Mesendoderm (in vitro differentiated cells): ENCODE measurements around the gene PTGDS.

Experiments
- DNase-seq: peaks from one replicate; pipeline ENCODE4 v3.0.0; 2013
- H2AK5ac ChIP-seq: 2 replicates; pipeline ENCODE4 v1.6.1; 2013; ENCODE audit warnings: low read length, inconsistent platforms
- H2BK120ac ChIP-seq: 2 replicates; pipeline ENCODE4 v1.6.1; 2013; ENCODE audit warnings: low read depth, mild to moderate bottlenecking, low read length, moderate library complexity, mixed read lengths
- H2BK15ac ChIP-seq: replicated peaks from 2 replicates; pipeline ENCODE4 v1.6.1; 2013; ENCODE audit warnings: low read depth, mild to moderate bottlenecking, moderate library complexity
- H2BK5ac ChIP-seq: 2 replicates; pipeline ENCODE4 v1.6.1; 2013; ENCODE audit warnings: low read length, inconsistent platforms
- H3K18ac ChIP-seq: 2 replicates; pipeline ENCODE4 v1.6.1; 2013; ENCODE audit warnings: mild to moderate bottlenecking, low read length, mixed read lengths
- H3K23ac ChIP-seq: one replicate; pipeline ENCODE4 v1.6.1; 2013; ENCODE audit warnings: low read length
- H3K27ac ChIP-seq: 2 replicates; pipeline ENCODE4 v1.5.1; 2013; ENCODE audit warnings: low read depth, mild to moderate bottlenecking, inconsistent platforms, low read length, moderate library complexity
- H3K27me3 ChIP-seq: 2 replicates; pipeline ENCODE4 v1.6.1; 2013; ENCODE audit warnings: low read length, control low read depth, mild to moderate bottlenecking, inconsistent platforms; ENCODE audit not compliant: insufficient read depth, poor library complexity
- H3K36me3 ChIP-seq: 2 replicates; pipeline ENCODE4 v1.6.1; 2013; ENCODE audit warnings: low read length, inconsistent platforms; ENCODE audit not compliant: control insufficient read depth, insufficient read depth
- H3K4ac ChIP-seq: one replicate; pipeline ENCODE4 v1.6.1; 2013; ENCODE audit warnings: low read depth, mild to moderate bottlenecking, low read length, moderate library complexity
- H3K4me1 ChIP-seq: 2 replicates; pipeline ENCODE4 v1.6.1; 2013; ENCODE audit warnings: low read depth, low read length, inconsistent platforms; ENCODE audit not compliant: control insufficient read depth
- H3K4me2 ChIP-seq: 2 replicates; pipeline ENCODE4 v1.6.1; 2013; ENCODE audit warnings: low read length
- H3K4me3 ChIP-seq: 2 replicates; pipeline ENCODE4 v1.5.1; 2013; ENCODE audit warnings: mild to moderate bottlenecking, low read length
- H3K56ac ChIP-seq: one replicate; pipeline ENCODE4 v1.6.1; 2013; ENCODE audit warnings: low read length
- H3K79me1 ChIP-seq: 2 replicates; pipeline ENCODE4 v1.6.1; 2013; ENCODE audit warnings: low read length, inconsistent platforms
- H3K79me2 ChIP-seq: 2 replicates; pipeline ENCODE4 v1.6.1; 2013; ENCODE audit warnings: mild to moderate bottlenecking, low read length; ENCODE audit not compliant: control insufficient read depth, insufficient read depth
- H3K9ac ChIP-seq: 2 replicates; pipeline ENCODE4 v1.6.1; 2013; ENCODE audit warnings: low read length, inconsistent platforms
- H4K5ac ChIP-seq: one replicate; pipeline ENCODE4 v1.6.1; 2013; ENCODE audit warnings: low read length
- H4K8ac ChIP-seq: one replicate; pipeline ENCODE4 v1.6.1; 2013; ENCODE audit warnings: low read depth, mild to moderate bottlenecking, control low read depth, low read length, moderate library complexity
- WGBS: extraction: QIAGEN DNeasy Blood & Tissue Kit; methylation state at CpG from one replicate; pipeline ENCODE4 v1.1.7; 2013; ENCODE audit warnings: low lambda C conversion rate, missing lambda C conversion rate; ENCODE audit not compliant: insufficient coverage; ENCODE audit errors: extremely low coverage; 5-methylcytosine and 5-hydroxymethylcytosine counted together

The PTGDS gene

DNA sequence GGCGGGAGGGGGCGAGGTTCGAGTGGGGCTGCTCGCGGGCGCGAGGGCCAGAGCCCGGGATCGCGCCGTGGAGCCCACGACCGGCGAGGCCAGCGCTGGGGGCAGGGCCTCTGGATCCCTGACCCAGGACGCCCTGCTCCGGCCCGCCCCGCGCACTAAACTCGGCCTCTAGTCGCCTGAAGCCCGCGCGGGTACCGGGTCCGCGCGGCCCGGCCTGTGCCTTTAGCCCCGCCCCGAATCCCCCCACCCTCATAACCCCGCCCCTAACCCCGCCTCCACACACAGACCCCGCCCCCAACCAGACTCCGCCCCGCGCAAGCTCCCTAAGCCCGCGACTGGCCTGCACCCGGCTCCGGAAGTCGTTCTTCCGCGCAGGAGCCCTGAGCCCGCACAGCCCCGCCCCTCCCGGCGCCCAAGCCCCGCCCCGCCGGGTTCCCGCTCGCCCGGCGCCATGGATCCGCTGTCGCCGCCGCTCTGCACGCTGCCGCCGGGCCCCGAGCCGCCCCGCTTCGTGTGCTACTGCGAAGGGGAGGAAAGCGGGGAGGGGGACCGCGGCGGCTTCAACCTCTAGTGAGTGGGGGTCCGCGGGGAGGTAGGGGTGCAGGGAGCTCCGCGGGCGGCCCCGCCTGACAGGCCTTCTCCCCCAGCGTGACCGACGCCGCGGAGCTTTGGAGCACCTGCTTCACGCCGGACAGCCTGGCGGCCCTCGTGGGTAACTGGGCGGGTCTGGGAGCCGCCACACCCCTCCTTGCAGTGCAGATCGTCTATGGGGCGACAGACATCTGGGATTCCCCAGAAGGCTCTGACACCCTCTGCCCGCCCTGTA is 14.9 kb downstream of the PTGDS start, which contains the start of gene PAXX:
TSS of gene PAXX (plus strand) at position 430 of the 826 bp plus-strand sequence. CDS start at position 452, 22 bp downstream.
- Histone ChIP-seq H2BK120ac (no peak within 1 kb of the TSS), H3K79me2 (no peaks in the 10 kb centered on the region), H3K23ac (peak within 1 kb of the TSS; percentile 89), H3K56ac (peak within 1 kb of the TSS; percentile 95), H4K5ac (no peak within 1 kb of the TSS), H3K36me3 (no peaks in the 10 kb centered on the region), H3K4me3 (peak within 1 kb of the TSS; percentile 80), H4K8ac (no peak within 1 kb of the TSS), H3K4me1 (peaks cover under 1% of the 10 kb centered on the region), H3K79me1 (peaks cover 4% of the 10 kb centered on the region), H2AK5ac (no peak within 1 kb of the TSS), H3K27ac (no peak within 1 kb of the TSS), H3K18ac (peak within 1 kb of the TSS; percentile 54), H2BK15ac (no peak within 1 kb of the TSS), H2BK5ac (no peak within 1 kb of the TSS), H3K4me2 (peak within 1 kb of the TSS; percentile 91), H3K4ac (peak within 1 kb of the TSS; percentile 74), H3K27me3 (no peaks in the 10 kb centered on the region), H3K9ac (peak within 1 kb of the TSS; percentile 93)
- DNase-seq: peak; percentile 92
- no CpG with 5 or more reads among the region's 92 CpGs for WGBS

GRCh38 chr9:136992819-136993369 is 15.6 kb downstream of the PTGDS start:
- Histone ChIP-seq H3K4me2 (peak overlapping the region; percentile 91), H3K18ac (no peak overlapping the region), H3K27me3 (no peaks in the 10 kb centered on the region), H3K56ac (peak overlapping the region; percentile 95), H3K4me3 (peak overlapping the region; percentile 80), H3K23ac (peak overlapping the region; percentile 89), H3K27ac (no peak overlapping the region), H4K5ac (no peak overlapping the region), H3K79me1 (peaks cover 4% of the 10 kb centered on the region), H2BK120ac (no peak overlapping the region), H2AK5ac (no peak overlapping the region), H3K4me1 (peaks cover 3% of the 10 kb centered on the region), H3K9ac (peak overlapping the region; percentile 93), H2BK15ac (no peak overlapping the region), H3K79me2 (no peaks in the 10 kb centered on the region), H2BK5ac (no peak overlapping the region), H3K4ac (no peak overlapping the region), H4K8ac (no peak overlapping the region), H3K36me3 (no peaks in the 10 kb centered on the region)
- WGBS: no CpG with 5 or more reads among the region's 18 CpGs
- DNase-seq: no peak

DNA sequence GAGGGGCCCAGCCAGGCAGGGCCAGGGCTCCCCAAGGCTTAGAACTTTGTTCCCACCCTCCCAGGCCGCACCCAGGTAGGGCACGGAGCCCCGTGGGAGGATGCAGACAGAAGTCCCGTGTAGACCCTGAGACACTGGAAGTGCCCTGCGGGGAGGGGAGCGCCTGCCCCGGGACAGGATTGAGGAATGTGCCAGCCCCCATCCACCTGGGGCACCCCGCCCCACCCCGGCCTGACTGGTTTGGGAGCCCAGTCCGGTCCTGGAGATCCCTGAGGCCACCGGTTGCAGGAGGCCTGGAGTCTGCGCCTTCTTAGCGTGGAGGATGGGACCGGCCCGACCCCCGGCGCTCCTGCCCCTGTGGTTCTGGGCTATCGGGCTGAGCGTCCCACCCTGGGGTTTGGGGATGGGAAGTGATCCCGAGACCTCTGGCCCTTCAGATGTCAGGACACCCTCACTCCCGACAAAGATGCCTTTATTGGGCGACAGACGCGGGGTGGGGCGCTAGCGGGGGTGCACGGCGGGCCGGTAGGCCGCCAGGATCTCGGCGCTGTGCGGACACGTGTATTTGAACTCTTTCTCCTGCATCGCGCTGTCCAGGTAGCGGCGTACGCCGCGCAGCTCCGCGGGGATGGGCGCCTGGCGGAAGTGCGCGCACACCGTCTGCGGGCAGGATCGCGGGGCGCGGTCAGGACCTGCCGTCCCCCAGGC is 17.0 kb downstream of the PTGDS start:
- Histone ChIP-seq H3K56ac (no peak overlapping the region), H3K27ac (no peak overlapping the region), H3K4me3 (no peak overlapping the region), H3K36me3 (no peaks in the 10 kb centered on the region), H3K18ac (no peak overlapping the region), H3K27me3 (no peaks in the 10 kb centered on the region), H2AK5ac (no peak overlapping the region), H3K23ac (no peak overlapping the region), H3K79me1 (peaks cover 4% of the 10 kb centered on the region), H4K8ac (no peak overlapping the region), H4K5ac (no peak overlapping the region), H3K4me2 (no peak overlapping the region), H2BK120ac (no peak overlapping the region), H2BK5ac (no peak overlapping the region), H3K4me1 (peaks cover 3% of the 10 kb centered on the region), H3K4ac (no peak overlapping the region), H3K9ac (no peak overlapping the region), H2BK15ac (no peak overlapping the region), H3K79me2 (no peaks in the 10 kb centered on the region)
- DNase-seq: no peak
- no CpG with 5 or more reads among the region's 54 CpGs for WGBS

- Histone ChIP-seq H3K23ac (no peak overlapping the region), H3K4me3 (no peak overlapping the region)
These were observed 17.6 kb downstream of the PTGDS start for GRCh38 chr9:136994888-136995230.

DNA sequence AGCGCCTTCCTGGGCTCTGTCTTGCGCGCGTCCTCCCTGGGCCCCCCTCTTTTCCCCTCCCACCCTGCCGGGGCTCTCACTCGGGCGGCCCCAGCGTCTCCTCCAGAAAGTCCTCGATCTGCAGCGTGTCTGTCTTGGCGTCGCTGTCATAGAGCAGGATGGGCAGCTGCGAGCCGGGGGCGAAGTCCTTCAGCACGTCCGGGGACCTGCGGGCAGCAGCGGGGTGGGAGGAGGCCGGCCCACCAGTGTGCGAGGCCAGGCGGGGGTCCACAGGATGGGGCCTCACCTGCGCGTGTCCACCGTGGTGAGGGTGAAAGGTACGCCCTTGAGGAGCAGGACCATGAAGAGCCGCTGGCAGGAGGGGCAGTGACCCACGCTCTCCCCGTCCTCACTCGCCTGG is 18.1 kb downstream of the PTGDS start:
- Histone ChIP-seq H3K4me3 (no peak overlapping the region), H4K8ac (no peak overlapping the region), H3K4me1 (peaks cover 3% of the 10 kb centered on the region), H3K56ac (no peak overlapping the region), H3K36me3 (no peaks in the 10 kb centered on the region), H4K5ac (no peak overlapping the region), H3K4ac (no peak overlapping the region), H3K9ac (no peak overlapping the region), H2AK5ac (no peak overlapping the region), H2BK5ac (no peak overlapping the region), H2BK120ac (no peak overlapping the region), H3K27me3 (no peaks in the 10 kb centered on the region), H3K4me2 (no peak overlapping the region), H3K27ac (no peak overlapping the region), H3K23ac (no peak overlapping the region), H3K79me1 (peaks cover 4% of the 10 kb centered on the region), H3K18ac (no peak overlapping the region), H3K79me2 (no peaks in the 10 kb centered on the region), H2BK15ac (no peak overlapping the region)
- no CpG with 5 or more reads among the region's 30 CpGs for WGBS
- no peak for DNase-seq

More at GRCh38 chr9:136994888-136995230, 17.6 kb downstream of the PTGDS start:
- Histone ChIP-seq H3K4me2 (no peak overlapping the region), H3K9ac (no peak overlapping the region), H3K36me3 (no peaks in the 10 kb centered on the region), H3K56ac (no peak overlapping the region), H3K27me3 (no peaks in the 10 kb centered on the region), H4K8ac (no peak overlapping the region), H3K18ac (no peak overlapping the region), H2BK120ac (no peak overlapping the region), H3K79me1 (peaks cover 4% of the 10 kb centered on the region), H2AK5ac (no peak overlapping the region), H3K79me2 (no peaks in the 10 kb centered on the region), H3K4me1 (peaks cover 3% of the 10 kb centered on the region), H3K4ac (no peak overlapping the region), H3K27ac (no peak overlapping the region), H2BK15ac (no peak overlapping the region), H2BK5ac (no peak overlapping the region), H4K5ac (no peak overlapping the region)
- DNase-seq: no peak
- no CpG with 5 or more reads among the region's 40 CpGs for WGBS
